Gastroesophageal sphincter (tissue), 4 donors: ENCODE results near the gene CSTF1. TPM values are rescaled to one million over a fixed set of nuclear protein-coding genes. Genes with fewer than 3 reads are reported as not detected.
"Not testable (repeated sequence)": the region's sequence is repeated elsewhere in the genome, so short reads cannot be mapped to it uniquely, and the experiment has no call there.

Source experiments
- ATAC-seq: fragments of 150-250 bp; one replicate; pipeline ENCODE4 v1.9.1; 2016; ENCODE audit warnings: mild to moderate bottlenecking, moderate library complexity
- H3K27ac ChIP-seq, 4 donors: fragments of 200-600 bp; sonication (generic) in 3 of 4; 1 replicate in 3 of 4; 2 replicates in 1 of 4; pipeline ENCODE4 v1.5.1; 2016 to 2019
- H3K27me3 ChIP-seq: fragments of 200-600 bp; sonication (generic); one replicate; pipeline ENCODE4 v1.5.1; 2019
- H3K36me3 ChIP-seq, 2 donors: fragments of 200-600 bp; sonication (generic); one replicate each; pipeline ENCODE4 v1.5.1; 2019; ENCODE audit warnings: control low read depth in 1 of 2
- H3K4me1 ChIP-seq, 3 donors: fragments of 200-600 bp; sonication (generic); 1 replicate in 2 of 3; 2 replicates in 1 of 3; pipeline ENCODE4 v1.5.1; 2016 to 2019; ENCODE audit warnings: control low read depth in 2 of 3
- H3K4me3 ChIP-seq, 2 donors: fragments of 200-600 bp; sonication (generic); one replicate each; pipeline ENCODE4 v1.5.1; 2019; ENCODE audit warnings: mild to moderate bottlenecking in 1 of 2, moderate library complexity in 1 of 2
- H3K9me3 ChIP-seq, 3 donors: fragments of 200-600 bp; sonication (generic); one replicate each; pipeline ENCODE4 v1.5.1; 2017 to 2019; ENCODE audit warnings: control low read depth in 2 of 3
- CTCF ChIP-seq, 4 experiments: fragments of 200-600 bp in 2 of 4; fragments of 450-650 bp in 2 of 4; sonication (generic) in 1 of 4; IDR thresholded peaks; one replicate each; pipeline ENCODE4 v1.5.1; 2017 to 2019; ENCODE audit warnings: antibody characterized with exemption in 4 of 4, mild to moderate bottlenecking in 2 of 4, moderate library complexity in 2 of 4
- EP300 ChIP-seq: sonication (generic); formaldehyde crosslinking; IDR thresholded peaks from one replicate; pipeline ENCODE4 v1.6.1; 2017; ENCODE audit warnings: antibody characterized with exemption, mild to moderate bottlenecking
- POLR2A ChIP-seq, 2 donors: fragments of 450-650 bp; IDR thresholded peaks; one replicate each; pipeline ENCODE4 v1.6.1; 2017; ENCODE audit warnings: antibody characterized with exemption in 2 of 2, mild to moderate bottlenecking in 2 of 2, moderate library complexity in 1 of 2
- POLR2AphosphoS5 ChIP-seq: sonication (generic); formaldehyde crosslinking; IDR thresholded peaks from one replicate; pipeline ENCODE4 v1.6.1; 2017; ENCODE audit warnings: antibody characterized with exemption
- WGBS, 2 donors: methylation state at CpG; one replicate each; pipeline ENCODE4 v1.1.5; 2018; ENCODE audit warnings: low coverage in 1 of 2; 5-methylcytosine and 5-hydroxymethylcytosine counted together
- total RNA-seq, 4 donors: library from RNA; depleted of rRNA; stranded (reverse); fragments of >200 nt; gene quantifications; one replicate each; pipeline ENCODE4 v1.1.0, GENCODE V29; 2016

Gene CSTF1
- total RNA-seq, 4 donors from 2014 or later, result 15.3 to 33.1 (median 22.4) TPM

GRCh38 chr20:56400001-56400640, 7.7 kb downstream of the CSTF1 start:
- TF ChIP-seq POLR2AphosphoS5, result no peak
- no peak for TF ChIP-seq EP300
- TF ChIP-seq CTCF (IDR thresholded peaks at IDR 0.05), result peak; percentile 58 to 78 (median 74)
- H3K4me1 ChIP-seq, result peaks cover 0 to 16% (median 0%) of the 10 kb centered on the region in 3 donors
- H3K36me3 ChIP-seq, result peaks cover 22 to 99% of the 10 kb centered on the region in 2 donors
- no peaks in the 10 kb centered on the region for H3K9me3 ChIP-seq
- H3K27me3 ChIP-seq, result no peaks in the 10 kb centered on the region
- no peak for ATAC-seq
- H3K27ac ChIP-seq, result no peak overlapping the region
- no peak overlapping the region for H3K4me3 ChIP-seq

- no peaks in the 10 kb centered on the region for H3K27me3 ChIP-seq
- peaks cover 8 to 99% of the 10 kb centered on the region in 2 donors for H3K36me3 ChIP-seq
- H3K9me3 ChIP-seq, result no peaks in the 10 kb centered on the region
- H3K4me1 ChIP-seq, result peaks cover 0 to 14% (median 0%) of the 10 kb centered on the region in 3 donors
- TF ChIP-seq EP300, result no peak
- no peak for TF ChIP-seq POLR2AphosphoS5
- no peak for TF ChIP-seq CTCF (IDR thresholded peaks at IDR 0.05)
- TF ChIP-seq POLR2A (IDR thresholded peaks at IDR 0.05), result no peak
- H3K27ac ChIP-seq, result no peak overlapping the region
- 90 to 91% methylated on average over 2 to 17 of the region's 26 CpGs for WGBS, 2 donors
- no peak for ATAC-seq
- no peak overlapping the region for H3K4me3 ChIP-seq
Measured at GRCh38 chr20:56403465-56403864, 11.0 kb downstream of the CSTF1 start.

DNA sequence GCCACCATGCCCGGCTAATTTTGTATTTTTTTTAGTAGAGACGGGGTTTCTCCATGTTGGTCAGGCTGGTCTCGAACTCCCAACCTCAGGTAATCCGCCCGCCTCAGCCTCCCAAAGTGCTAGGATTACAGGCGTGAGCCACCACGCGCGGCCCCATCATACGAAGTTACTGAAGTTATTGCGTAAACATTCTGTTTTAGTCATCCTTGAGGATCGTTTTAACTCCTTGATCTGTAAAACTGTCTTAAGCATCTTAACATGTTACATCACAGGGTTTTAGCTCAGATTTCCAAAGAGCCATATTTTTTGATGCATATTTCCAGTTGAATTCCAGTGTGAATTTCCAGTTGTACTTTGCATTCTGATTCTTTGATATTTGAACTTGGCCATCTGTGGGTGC, 12.9 kb downstream of the CSTF1 start:
- not testable (repeated sequence) for ATAC-seq, H3K27ac ChIP-seq, H3K4me1 ChIP-seq, H3K27me3 ChIP-seq, H3K9me3 ChIP-seq, H3K4me3 ChIP-seq
- 90% methylated on average over 8 to 11 of the region's 12 CpGs for WGBS, 2 donors
- H3K36me3 ChIP-seq, result peaks cover 0 to 89% of the 10 kb centered on the region in 2 donors

DNA sequence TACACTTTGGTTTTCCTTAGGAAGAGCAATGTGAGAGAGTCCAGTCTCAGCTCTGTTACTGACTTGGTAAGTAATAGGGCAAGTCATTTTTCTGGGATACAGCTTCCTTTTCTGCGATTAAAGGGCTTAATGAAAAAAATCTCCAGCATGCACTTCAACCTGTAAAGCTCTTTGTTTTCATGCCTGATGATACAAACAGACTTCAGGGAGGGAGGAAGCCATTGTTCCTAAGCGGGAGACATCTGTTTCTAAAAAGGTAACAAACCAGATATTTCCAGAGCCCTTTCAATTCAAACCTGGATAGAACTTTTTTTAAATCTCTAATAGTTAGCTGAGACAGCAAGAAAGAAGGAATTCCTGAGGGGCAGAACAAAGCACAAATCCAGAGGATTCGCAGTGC, 14.5 kb downstream of the CSTF1 start:
- WGBS, 2 donors, result 79 to 83% methylated on average over 3 of the region's 3 CpGs
- peaks cover 0 to 73% of the 10 kb centered on the region in 2 donors for H3K36me3 ChIP-seq
- H3K9me3 ChIP-seq, result no peaks in the 10 kb centered on the region

DNA sequence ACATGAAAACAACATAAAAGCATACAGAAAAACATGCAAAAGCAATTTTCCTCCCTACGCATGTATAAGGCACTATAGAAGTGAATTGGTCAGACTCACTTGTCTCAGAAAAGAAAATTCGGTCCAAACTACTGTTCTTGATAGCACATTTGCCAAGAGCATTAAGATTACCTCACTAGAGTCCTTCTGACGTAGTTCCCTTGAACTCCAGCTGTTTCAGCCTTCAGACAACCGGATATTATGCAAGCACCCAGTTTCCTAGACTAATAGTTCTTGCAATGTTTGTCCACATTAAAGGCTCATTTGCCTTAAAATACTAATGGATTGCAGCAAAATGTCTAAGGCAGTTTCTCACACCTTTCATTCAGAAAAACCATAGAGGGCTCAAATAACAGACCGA, 17.1 kb downstream of the CSTF1 start:
- peaks cover 0 to 25% (median 4%) of the 10 kb centered on the region in 3 donors for H3K4me1 ChIP-seq
- TF ChIP-seq EP300, result no peak
- TF ChIP-seq POLR2A (IDR thresholded peaks at IDR 0.05), result no peak
- TF ChIP-seq CTCF (IDR thresholded peaks at IDR 0.05), result no peak
- peak; percentile 6 for TF ChIP-seq POLR2AphosphoS5
- H3K27ac ChIP-seq, result peak overlapping the region in 3 of 4 donors; percentile 22 to 34 (median 33)
- WGBS, 2 donors, result 62 to 70% methylated on average over 4 to 5 of the region's 5 CpGs
- peak; percentile 79 for ATAC-seq
- no peaks in the 10 kb centered on the region for H3K9me3 ChIP-seq
- H3K4me3 ChIP-seq, result no peak overlapping the region
- no peaks in the 10 kb centered on the region for H3K27me3 ChIP-seq
- H3K36me3 ChIP-seq, result peaks cover 0 to 48% of the 10 kb centered on the region in 2 donors

More for the DNA sequence above, 14.5 kb downstream of the CSTF1 start:
- TF ChIP-seq CTCF (IDR thresholded peaks at IDR 0.05) (no peak), POLR2A (IDR thresholded peaks at IDR 0.05) (no peak), EP300 (no peak), POLR2AphosphoS5 (no peak)
- Histone ChIP-seq H3K4me1 (peaks cover 0 to 17% (median 4%) of the 10 kb centered on the region in 3 donors), H3K4me3 (no peak overlapping the region), H3K27ac (no peak overlapping the region), H3K27me3 (no peaks in the 10 kb centered on the region)
- ATAC-seq, result no peak
